Loucy (cell line): ENCODE measurements around the gene AGPAT2.

Source experiments
- H2AFZ ChIP-seq: fragments of 200-600 bp; sonication (generic); 2 replicates; pipeline ENCODE4 v1.6.0; 2016; ENCODE audit warnings: antibody characterized with exemption, mild to moderate bottlenecking, low read length, moderate library complexity
- H3F3A ChIP-seq: fragments of 200-600 bp; 2 replicates; pipeline ENCODE4 v1.6.0; 2016; ENCODE audit warnings: antibody characterized with exemption, low read depth, mild to moderate bottlenecking
- H3K27me3 ChIP-seq: fragments of 200-600 bp; sonication (generic); 2 replicates; pipeline ENCODE4 v1.6.1; 2014; ENCODE audit warnings: low read length, mild to moderate bottlenecking; ENCODE audit not compliant: insufficient read depth, poor library complexity, severe bottlenecking
- H3K36me3 ChIP-seq: fragments of 200-600 bp; sonication (generic); 2 replicates; pipeline ENCODE4 v1.6.1; 2016; ENCODE audit warnings: low read length; ENCODE audit not compliant: insufficient read depth
- H3K4me1 ChIP-seq: fragments of 200-600 bp; sonication (generic); 2 replicates; pipeline ENCODE4 v1.5.1; 2014; ENCODE audit warnings: low read length, mild to moderate bottlenecking; ENCODE audit not compliant: insufficient read depth, poor library complexity, severe bottlenecking
- H3K4me2 ChIP-seq: fragments of 200-600 bp; sonication (generic); 2 replicates; pipeline ENCODE4 v1.6.0; 2014; ENCODE audit warnings: antibody characterized with exemption, low read length, low read depth, mild to moderate bottlenecking; ENCODE audit not compliant: poor library complexity, severe bottlenecking
- H3K4me3 ChIP-seq: fragments of 200-600 bp; sonication (generic); 2 replicates; pipeline ENCODE4 v1.5.1; 2014; ENCODE audit warnings: low read length, mild to moderate bottlenecking, mixed read lengths; ENCODE audit not compliant: poor library complexity, severe bottlenecking
- H3K79me2 ChIP-seq: fragments of 200-600 bp; sonication (generic); 2 replicates; pipeline ENCODE4 v1.6.1; 2014; ENCODE audit warnings: low read length; ENCODE audit not compliant: insufficient read depth
- H3K9ac ChIP-seq: fragments of 200-600 bp; sonication (generic); 2 replicates; pipeline ENCODE4 v1.6.0; 2014; ENCODE audit warnings: mild to moderate bottlenecking, low read depth, low read length, moderate library complexity; ENCODE audit not compliant: poor library complexity, severe bottlenecking
- H3K9me2 ChIP-seq: fragments of 200-600 bp; sonication (generic); replicated peaks from 2 replicates; pipeline ENCODE4 v1.6.1; 2016; ENCODE audit warnings: low read depth, low read length, mixed read lengths
- H3K9me3 ChIP-seq: fragments of 200-600 bp; sonication (generic); 2 replicates; pipeline ENCODE4 v1.6.1; 2014; ENCODE audit warnings: mild to moderate bottlenecking, antibody characterized with exemption, low read length, low read depth; ENCODE audit not compliant: insufficient read depth
- H4K20me1 ChIP-seq: fragments of 200-600 bp; sonication (generic); 2 replicates; pipeline ENCODE4 v1.6.0; 2014; ENCODE audit warnings: antibody characterized with exemption, low read length, mild to moderate bottlenecking; ENCODE audit not compliant: insufficient read depth, poor library complexity, severe bottlenecking
- CTCF ChIP-seq: fragments of 200-600 bp; sonication (generic); conservative IDR thresholded peaks from 2 replicates; pipeline ENCODE4 v1.5.1; 2014; ENCODE audit warnings: mild to moderate bottlenecking, antibody characterized with exemption, low read length
- EZH2phosphoT487 ChIP-seq: fragments of 200-600 bp; IDR thresholded peaks from 2 replicates; pipeline ENCODE4 v1.6.1; 2018; ENCODE audit warnings: antibody characterized with exemption, mild to moderate bottlenecking, moderate library complexity, borderline replicate concordance

Gene AGPAT2

GRCh38 chr9:136729144-136729543 is 41.9 kb upstream of the AGPAT2 start:
- Histone ChIP-seq H3K79me2 (peaks cover 45% of the 10 kb centered on the region), H3K4me3 (peak overlapping the region; percentile 85), H3K9ac (peak overlapping the region; percentile 95), H3K9me2 (no peaks in the 10 kb centered on the region), H4K20me1 (peaks cover 37% of the 10 kb centered on the region), H2AFZ (no peak overlapping the region), H3K36me3 (peaks cover 20% of the 10 kb centered on the region; the same call in 1 of the 2 replicates), H3F3A (no peaks in the 10 kb centered on the region), H3K4me2 (peak overlapping the region; percentile 83), H3K9me3 (no peaks in the 10 kb centered on the region), H3K27me3 (no peaks in the 10 kb centered on the region), H3K4me1 (peaks cover 25% of the 10 kb centered on the region)
- TF ChIP-seq EZH2phosphoT487 (no peak), CTCF (no peak)

GRCh38 chr9:136728548-136729123 is 41.4 kb upstream of the AGPAT2 start:
- Histone ChIP-seq H3K36me3 (peaks cover 25% of the 10 kb centered on the region; the same call in 1 of the 2 replicates), H3K79me2 (peaks cover 50% of the 10 kb centered on the region), H3K9me3 (no peaks in the 10 kb centered on the region), H3F3A (no peaks in the 10 kb centered on the region), H3K27me3 (no peaks in the 10 kb centered on the region), H3K4me2 (peak overlapping the region; percentile 83), H3K9me2 (no peaks in the 10 kb centered on the region), H3K9ac (peak overlapping the region; percentile 95), H3K4me1 (peaks cover 25% of the 10 kb centered on the region), H2AFZ (peak overlapping the region; percentile 93), H4K20me1 (peaks cover 42% of the 10 kb centered on the region), H3K4me3 (peak overlapping the region; percentile 85)
- no peak for TF ChIP-seq CTCF
- TF ChIP-seq EZH2phosphoT487, result no peak

- H4K20me1 ChIP-seq, result peaks cover 44% of the 10 kb centered on the region
- H3K9me2 ChIP-seq, result no peaks in the 10 kb centered on the region
- TF ChIP-seq EZH2phosphoT487 (no peak), CTCF (peak; percentile 70)
- H3K4me3 ChIP-seq, result peak overlapping the region; percentile 85
- peaks cover 25% of the 10 kb centered on the region for H3K4me1 ChIP-seq
- H2AFZ ChIP-seq, result peak overlapping the region; percentile 93
- no peaks in the 10 kb centered on the region for H3F3A ChIP-seq
- H3K36me3 ChIP-seq, result peaks cover 30% of the 10 kb centered on the region; the same call in 1 of the 2 replicates
- H3K9me3 ChIP-seq, result no peaks in the 10 kb centered on the region
- H3K4me2 ChIP-seq, result peak overlapping the region; percentile 92
- H3K27me3 ChIP-seq, result no peaks in the 10 kb centered on the region
- peak overlapping the region; percentile 95 for H3K9ac ChIP-seq
- peaks cover 52% of the 10 kb centered on the region for H3K79me2 ChIP-seq
Measured at GRCh38 chr9:136728080-136728547, 40.9 kb upstream of the AGPAT2 start.
